GM23338 (cell line): ENCODE data around the gene THRB.

Experiments used
- CREB1 ChIP-seq: fragments of 250-450 bp; sonication (Bioruptor Pico); IDR thresholded peaks from 2 replicates; pipeline ENCODE4 v1.5.0; 2020; ENCODE audit warnings: low read depth, mild to moderate bottlenecking, moderate library complexity
- EZH2 ChIP-seq: fragments of 200-600 bp; sonication (generic); IDR thresholded peaks from one replicate; pipeline ENCODE4 v1.8.0; 2017; ENCODE audit warnings: antibody characterized with exemption, mild to moderate bottlenecking, low read depth; ENCODE audit not compliant: unreplicated experiment
- EZH2phosphoT487 ChIP-seq: fragments of 200-600 bp; sonication (generic); IDR thresholded peaks from one replicate; pipeline ENCODE4 v1.8.1; 2018; ENCODE audit warnings: antibody characterized with exemption; ENCODE audit not compliant: unreplicated experiment
- JUNB ChIP-seq: IDR thresholded peaks from one replicate; pipeline ENCODE4 v1.6.1; 2016; ENCODE audit warnings: antibody characterized with exemption; ENCODE audit not compliant: unreplicated experiment
- NANOG ChIP-seq: IDR thresholded peaks from 2 replicates; pipeline ENCODE4 v1.6.1; 2016; ENCODE audit warnings: antibody characterized with exemption, borderline replicate concordance
- POLR2AphosphoS5 ChIP-seq: IDR thresholded peaks from 2 replicates; pipeline ENCODE4 v1.6.1; 2016; ENCODE audit warnings: antibody characterized with exemption, low read depth
- STAT1 ChIP-seq: IDR thresholded peaks from one replicate; pipeline ENCODE4 v1.6.1; 2016; ENCODE audit warnings: antibody characterized with exemption; ENCODE audit not compliant: unreplicated experiment
- ZNF114 ChIP-seq: fragments of 250-450 bp; sonication (Bioruptor Pico); IDR thresholded peaks from 2 replicates; pipeline ENCODE4 v1.5.0; 2020; ENCODE audit warnings: mild to moderate bottlenecking, moderate library complexity
- ZNF331 ChIP-seq: fragments of 250-450 bp; sonication (Bioruptor Pico); IDR thresholded peaks from 2 replicates; pipeline ENCODE4 v1.5.0; 2020; ENCODE audit warnings: low read depth, mild to moderate bottlenecking, moderate library complexity
- TF ChIP-seq, protein P1 (sequence below): IDR thresholded peaks from one replicate; pipeline ENCODE4 v1.6.1; 2018; ENCODE audit warnings: antibody characterized with exemption; ENCODE audit not compliant: unreplicated experiment
- TF ChIP-seq, protein P2 (sequence below), 2 experiments: fragments of 200-600 bp in 1 of 2; sonication (generic) in 1 of 2; conservative IDR thresholded peaks; 2 replicates each; pipeline versions ENCODE4 v1.5.1 to v1.6.1; 2016 to 2017; ENCODE audit warnings: antibody characterized with exemption in 2 of 2, low read depth in 2 of 2, mild to moderate bottlenecking in 2 of 2, moderate library complexity in 1 of 2

DNA sequence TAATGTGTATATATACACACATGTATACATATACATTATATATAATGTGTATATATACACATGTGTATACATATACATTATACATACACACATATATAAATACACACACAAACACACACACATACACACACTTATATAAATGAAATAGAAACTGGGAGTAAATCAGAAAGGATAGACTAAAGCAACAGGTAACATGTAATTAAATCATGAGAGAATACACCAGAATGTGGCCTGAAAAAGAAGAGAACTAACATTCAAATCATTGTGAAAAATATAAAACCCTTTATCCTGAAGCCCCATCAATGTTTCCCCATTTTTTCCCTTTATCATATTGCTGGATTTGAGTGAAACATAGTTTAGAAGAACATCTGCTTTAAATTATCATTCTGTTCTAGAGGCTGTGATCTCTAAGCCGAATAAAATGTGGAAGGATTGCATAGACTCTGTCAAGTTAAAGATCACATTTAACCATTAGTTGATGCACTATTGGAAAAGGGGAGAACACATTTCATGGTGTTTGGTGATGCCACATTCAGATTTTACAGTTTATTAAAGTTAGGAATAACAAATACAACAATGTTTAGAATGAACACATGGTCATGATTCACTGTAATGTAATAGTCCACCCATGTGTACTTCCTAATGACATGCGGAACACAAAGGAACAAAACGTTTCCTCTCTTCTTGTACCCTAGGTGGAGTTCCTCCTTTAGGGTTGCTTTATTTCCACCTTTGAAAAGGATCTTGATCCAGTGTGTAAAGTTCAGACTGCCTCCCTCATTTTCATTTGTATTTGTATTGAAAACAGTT, 12.5 kb upstream of the THRB start:
- TF ChIP-seq, protein P1, sequence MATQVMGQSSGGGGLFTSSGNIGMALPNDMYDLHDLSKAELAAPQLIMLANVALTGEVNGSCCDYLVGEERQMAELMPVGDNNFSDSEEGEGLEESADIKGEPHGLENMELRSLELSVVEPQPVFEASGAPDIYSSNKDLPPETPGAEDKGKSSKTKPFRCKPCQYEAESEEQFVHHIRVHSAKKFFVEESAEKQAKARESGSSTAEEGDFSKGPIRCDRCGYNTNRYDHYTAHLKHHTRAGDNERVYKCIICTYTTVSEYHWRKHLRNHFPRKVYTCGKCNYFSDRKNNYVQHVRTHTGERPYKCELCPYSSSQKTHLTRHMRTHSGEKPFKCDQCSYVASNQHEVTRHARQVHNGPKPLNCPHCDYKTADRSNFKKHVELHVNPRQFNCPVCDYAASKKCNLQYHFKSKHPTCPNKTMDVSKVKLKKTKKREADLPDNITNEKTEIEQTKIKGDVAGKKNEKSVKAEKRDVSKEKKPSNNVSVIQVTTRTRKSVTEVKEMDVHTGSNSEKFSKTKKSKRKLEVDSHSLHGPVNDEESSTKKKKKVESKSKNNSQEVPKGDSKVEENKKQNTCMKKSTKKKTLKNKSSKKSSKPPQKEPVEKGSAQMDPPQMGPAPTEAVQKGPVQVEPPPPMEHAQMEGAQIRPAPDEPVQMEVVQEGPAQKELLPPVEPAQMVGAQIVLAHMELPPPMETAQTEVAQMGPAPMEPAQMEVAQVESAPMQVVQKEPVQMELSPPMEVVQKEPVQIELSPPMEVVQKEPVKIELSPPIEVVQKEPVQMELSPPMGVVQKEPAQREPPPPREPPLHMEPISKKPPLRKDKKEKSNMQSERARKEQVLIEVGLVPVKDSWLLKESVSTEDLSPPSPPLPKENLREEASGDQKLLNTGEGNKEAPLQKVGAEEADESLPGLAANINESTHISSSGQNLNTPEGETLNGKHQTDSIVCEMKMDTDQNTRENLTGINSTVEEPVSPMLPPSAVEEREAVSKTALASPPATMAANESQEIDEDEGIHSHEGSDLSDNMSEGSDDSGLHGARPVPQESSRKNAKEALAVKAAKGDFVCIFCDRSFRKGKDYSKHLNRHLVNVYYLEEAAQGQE = no peak
- TF ChIP-seq POLR2AphosphoS5 (no peak), EZH2 (no peak), EZH2phosphoT487 (no peak), JUNB (no peak), CREB1 (CRISPR knock-in tag) (no peak), ZNF331 (CRISPR knock-in tag) (no peak), STAT1 (no peak), ZNF114 (CRISPR knock-in tag) (no peak), NANOG (no peak)
- TF ChIP-seq, protein P2, sequence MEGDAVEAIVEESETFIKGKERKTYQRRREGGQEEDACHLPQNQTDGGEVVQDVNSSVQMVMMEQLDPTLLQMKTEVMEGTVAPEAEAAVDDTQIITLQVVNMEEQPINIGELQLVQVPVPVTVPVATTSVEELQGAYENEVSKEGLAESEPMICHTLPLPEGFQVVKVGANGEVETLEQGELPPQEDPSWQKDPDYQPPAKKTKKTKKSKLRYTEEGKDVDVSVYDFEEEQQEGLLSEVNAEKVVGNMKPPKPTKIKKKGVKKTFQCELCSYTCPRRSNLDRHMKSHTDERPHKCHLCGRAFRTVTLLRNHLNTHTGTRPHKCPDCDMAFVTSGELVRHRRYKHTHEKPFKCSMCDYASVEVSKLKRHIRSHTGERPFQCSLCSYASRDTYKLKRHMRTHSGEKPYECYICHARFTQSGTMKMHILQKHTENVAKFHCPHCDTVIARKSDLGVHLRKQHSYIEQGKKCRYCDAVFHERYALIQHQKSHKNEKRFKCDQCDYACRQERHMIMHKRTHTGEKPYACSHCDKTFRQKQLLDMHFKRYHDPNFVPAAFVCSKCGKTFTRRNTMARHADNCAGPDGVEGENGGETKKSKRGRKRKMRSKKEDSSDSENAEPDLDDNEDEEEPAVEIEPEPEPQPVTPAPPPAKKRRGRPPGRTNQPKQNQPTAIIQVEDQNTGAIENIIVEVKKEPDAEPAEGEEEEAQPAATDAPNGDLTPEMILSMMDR (conservative IDR thresholded peaks at IDR 0.05; ENCODE audit: low read depth in 2 of 2) = no peak
